Hepatocyte (in vitro differentiated cells): Measurements from ENCODE around the gene PLCL1.

Source experiments
- EZH2 ChIP-seq: fragments of 200-600 bp; sonication (generic); IDR thresholded peaks from 2 replicates; pipeline ENCODE4 v1.6.1; 2016; ENCODE audit warnings: antibody characterized with exemption, mild to moderate bottlenecking, borderline replicate concordance
- TF ChIP-seq, protein P1 (sequence below): fragments of 200-600 bp; sonication (generic); IDR thresholded peaks from 2 replicates; pipeline ENCODE4 v1.5.1; 2016; ENCODE audit warnings: antibody characterized with exemption, mild to moderate bottlenecking; ENCODE audit not compliant: poor library complexity

GRCh38 chr2:198098386-198098785 lies 294.0 kb downstream of the PLCL1 start:
- TF ChIP-seq, protein P1, sequence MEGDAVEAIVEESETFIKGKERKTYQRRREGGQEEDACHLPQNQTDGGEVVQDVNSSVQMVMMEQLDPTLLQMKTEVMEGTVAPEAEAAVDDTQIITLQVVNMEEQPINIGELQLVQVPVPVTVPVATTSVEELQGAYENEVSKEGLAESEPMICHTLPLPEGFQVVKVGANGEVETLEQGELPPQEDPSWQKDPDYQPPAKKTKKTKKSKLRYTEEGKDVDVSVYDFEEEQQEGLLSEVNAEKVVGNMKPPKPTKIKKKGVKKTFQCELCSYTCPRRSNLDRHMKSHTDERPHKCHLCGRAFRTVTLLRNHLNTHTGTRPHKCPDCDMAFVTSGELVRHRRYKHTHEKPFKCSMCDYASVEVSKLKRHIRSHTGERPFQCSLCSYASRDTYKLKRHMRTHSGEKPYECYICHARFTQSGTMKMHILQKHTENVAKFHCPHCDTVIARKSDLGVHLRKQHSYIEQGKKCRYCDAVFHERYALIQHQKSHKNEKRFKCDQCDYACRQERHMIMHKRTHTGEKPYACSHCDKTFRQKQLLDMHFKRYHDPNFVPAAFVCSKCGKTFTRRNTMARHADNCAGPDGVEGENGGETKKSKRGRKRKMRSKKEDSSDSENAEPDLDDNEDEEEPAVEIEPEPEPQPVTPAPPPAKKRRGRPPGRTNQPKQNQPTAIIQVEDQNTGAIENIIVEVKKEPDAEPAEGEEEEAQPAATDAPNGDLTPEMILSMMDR = no peak
- TF ChIP-seq EZH2 = no peak
